Measurements from ENCODE around the gene IL32.

- TF ChIP-seq YY1 (tag by site-specific recombination; IDR thresholded peaks at IDR 0.05) (no peak), CTCF (tag by site-specific recombination; IDR thresholded peaks at IDR 0.05) (no peak), HOXA7 (CRISPR knock-in tag; IDR thresholded peaks at IDR 0.05; ENCODE audit: borderline replicate concordance) (no peak), ZNF558 (tag by site-specific recombination; IDR thresholded peaks at IDR 0.05) (no peak), ZNF292 (tag by site-specific recombination; IDR thresholded peaks at IDR 0.05; ENCODE audit: borderline replicate concordance, low read depth) (no peak), ATF2 (tag by site-specific recombination; IDR thresholded peaks at IDR 0.05; ENCODE audit: low read depth) (no peak), MEIS1 (CRISPR knock-in tag; IDR thresholded peaks at IDR 0.05; ENCODE audit: borderline replicate concordance) (no peak), ZSCAN4 (tag by site-specific recombination; IDR thresholded peaks at IDR 0.05) (no peak), WT1 (tag by site-specific recombination; IDR thresholded peaks at IDR 0.05) (no peak), ZNF19 (tag by site-specific recombination; IDR thresholded peaks at IDR 0.05; ENCODE audit: low read depth) (no peak)
Measured at GRCh38 chr16:3096362-3096761, 30.9 kb downstream of the IL32 start.

Data from HEK293 (cell line).